Endothelial cell of hepatic sinusoid (primary cell): ENCODE data around the gene TET1.
"Not testable (repeated sequence)": the region's sequence is repeated elsewhere in the genome, so short reads cannot be mapped to it uniquely, and the experiment has no call there.

ENCODE experiments used
- in situ Hi-C: cut with HindIII; loops from 2 replicates; pipeline ENCODE4 v1.10.0; 2017; ENCODE audit warnings: low sequenced_read_pairs

TET1 gene

GRCh38 chr10:68560186-68560942 lies at the start of gene TET1:
TSS of gene TET1 (plus strand) at chr10:68560337. CDS start at chr10:68572339, 12,002 bp downstream.
- in situ Hi-C loops = no loop called here

- in situ Hi-C loops = not testable (repeated sequence)
Measured at GRCh38 chr10:68516216-68516615, 43.9 kb upstream of the TET1 start.

GRCh38 chr10:68516766-68517165 lies 43.4 kb upstream of the TET1 start:
- in situ Hi-C loops = no loop called here

- in situ Hi-C loops = no loop called here
Measured at GRCh38 chr10:68517188-68517587, 42.9 kb upstream of the TET1 start.

- in situ Hi-C loops = not testable (repeated sequence)
Measured at GRCh38 chr10:68518609-68519008, 41.5 kb upstream of the TET1 start.

GRCh38 chr10:68525490-68526038 lies 34.6 kb upstream of the TET1 start:
- in situ Hi-C loops = not testable (repeated sequence)

GRCh38 chr10:68526634-68527307 lies 33.4 kb upstream of the TET1 start:
- in situ Hi-C loops = no loop called here

GRCh38 chr10:68536973-68537372 lies 23.2 kb upstream of the TET1 start:
- in situ Hi-C loops = no loop called here

GRCh38 chr10:68537796-68538195 lies 22.3 kb upstream of the TET1 start:
- in situ Hi-C loops = no loop called here

- in situ Hi-C loops = no loop called here
Measured at GRCh38 chr10:68543004-68543918, 16.9 kb upstream of the TET1 start.

- in situ Hi-C loops = no loop called here
Measured at GRCh38 chr10:68550747-68551411, 9.3 kb upstream of the TET1 start.

- in situ Hi-C loops = no loop called here
Measured at GRCh38 chr10:68553138-68553537, 7.0 kb upstream of the TET1 start.

GRCh38 chr10:68553599-68553998 lies 6.5 kb upstream of the TET1 start:
- in situ Hi-C loops = no loop called here

- in situ Hi-C loops = no loop called here
Measured at GRCh38 chr10:68558478-68558877, 1.7 kb upstream of the TET1 start.

GRCh38 chr10:68559251-68559650 lies 886 bp upstream of the TET1 start:
- in situ Hi-C loops = no loop called here

- in situ Hi-C loops = no loop called here
Measured at GRCh38 chr10:68559841-68560185, 324 bp upstream of the TET1 start.

- in situ Hi-C loops = no loop called here
Measured at GRCh38 chr10:68560943-68561864, 1.1 kb downstream of the TET1 start.

GRCh38 chr10:68561865-68562649 lies 1.9 kb downstream of the TET1 start:
- in situ Hi-C loops = no loop called here
